Spleen (tissue), 7 donors: ENCODE data around the gene TMEM150C.
"Not testable (repeated sequence)": the region's sequence is repeated elsewhere in the genome, so short reads cannot be mapped to it uniquely, and the experiment has no call there.

Source experiments
- CTCF ChIP-seq, 11 experiments: fragments of 200-600 bp in 7 of 11; fragments of 450-650 bp in 4 of 11; sonication (generic) in 4 of 11; IDR thresholded peaks in 8 of 11; conservative IDR thresholded peaks in 3 of 11; 1 replicate in 7 of 11; 2 replicates in 4 of 11; pipeline versions ENCODE4 v1.4.0 to v1.8.0; 2016 to 2021; ENCODE audit warnings: antibody characterized with exemption in 11 of 11, inconsistent platforms in 4 of 11, mild to moderate bottlenecking in 1 of 11
- POLR2A ChIP-seq, 3 donors: fragments of 450-650 bp; IDR thresholded peaks; one replicate each; pipeline ENCODE4 v1.5.1; 2017; ENCODE audit warnings: antibody characterized with exemption in 3 of 3, mild to moderate bottlenecking in 1 of 3
- donor health status: DM: no; HTN: no; CAD: no; lungs with moderate emphysema.
- donor health status: DM: no; HTN: no; CAD: no.
- donor health status: DM: no; HTN: no; CAD: no.

- not testable (repeated sequence) for TF ChIP-seq CTCF (IDR thresholded peaks at IDR 0.05 in 8 of 11, conservative IDR thresholded peaks at IDR 0.05 in 3 of 11); POLR2A (IDR thresholded peaks at IDR 0.05)
Measured at GRCh38 chr4:82475931-82476330, 85.9 kb downstream of the TMEM150C start.
